Spleen (tissue), 7 donors: ENCODE measurements around the gene PRR15L.
"Not testable (repeated sequence)": the region's sequence is repeated elsewhere in the genome, so short reads cannot be mapped to it uniquely, and the experiment has no call there.

ENCODE experiments used
- CTCF ChIP-seq, 11 experiments: fragments of 200-600 bp in 7 of 11; fragments of 450-650 bp in 4 of 11; sonication (generic) in 4 of 11; IDR thresholded peaks in 8 of 11; conservative IDR thresholded peaks in 3 of 11; 1 replicate in 7 of 11; 2 replicates in 4 of 11; pipeline versions ENCODE4 v1.4.0 to v1.8.0; 2016 to 2021; ENCODE audit warnings: antibody characterized with exemption in 11 of 11, inconsistent platforms in 4 of 11, mild to moderate bottlenecking in 1 of 11
- POLR2A ChIP-seq, 3 donors: fragments of 450-650 bp; IDR thresholded peaks; one replicate each; pipeline ENCODE4 v1.5.1; 2017; ENCODE audit warnings: antibody characterized with exemption in 3 of 3, mild to moderate bottlenecking in 1 of 3
- POLR2AphosphoS5 ChIP-seq, 3 donors: sonication (generic); formaldehyde crosslinking; IDR thresholded peaks; one replicate each; pipeline ENCODE4 v1.5.1; 2017; ENCODE audit warnings: antibody characterized with exemption in 3 of 3
- donor health status: DM: no; HTN: no; CAD: no; lungs with moderate emphysema.
- donor health status: DM: no; HTN: no; CAD: no.
- donor health status: DM: no; HTN: no; CAD: no.

- TF ChIP-seq CTCF (IDR thresholded peaks at IDR 0.05 in 8 of 11, conservative IDR thresholded peaks at IDR 0.05 in 3 of 11); POLR2A (IDR thresholded peaks at IDR 0.05); POLR2AphosphoS5 (IDR thresholded peaks at IDR 0.05): not testable (repeated sequence)
These were observed 37.8 kb downstream of the PRR15L start for GRCh38 chr17:47919889-47920288.
